NCI-H2081 (cell line): ENCODE measurements around the gene NSRP1.
"Not testable (repeated sequence)": the region's sequence is repeated elsewhere in the genome, so short reads cannot be mapped to it uniquely, and the experiment has no call there.

Source experiments
- DNase-seq, 2 experiments: peaks; one replicate each; lab custom pipeline; 2025; lab: John Stamatoyannopoulos, UW

The NSRP1 gene

GRCh38 chr17:30118635-30119034, 2.0 kb downstream of the NSRP1 start:
- not testable (repeated sequence) for DNase-seq

DNA sequence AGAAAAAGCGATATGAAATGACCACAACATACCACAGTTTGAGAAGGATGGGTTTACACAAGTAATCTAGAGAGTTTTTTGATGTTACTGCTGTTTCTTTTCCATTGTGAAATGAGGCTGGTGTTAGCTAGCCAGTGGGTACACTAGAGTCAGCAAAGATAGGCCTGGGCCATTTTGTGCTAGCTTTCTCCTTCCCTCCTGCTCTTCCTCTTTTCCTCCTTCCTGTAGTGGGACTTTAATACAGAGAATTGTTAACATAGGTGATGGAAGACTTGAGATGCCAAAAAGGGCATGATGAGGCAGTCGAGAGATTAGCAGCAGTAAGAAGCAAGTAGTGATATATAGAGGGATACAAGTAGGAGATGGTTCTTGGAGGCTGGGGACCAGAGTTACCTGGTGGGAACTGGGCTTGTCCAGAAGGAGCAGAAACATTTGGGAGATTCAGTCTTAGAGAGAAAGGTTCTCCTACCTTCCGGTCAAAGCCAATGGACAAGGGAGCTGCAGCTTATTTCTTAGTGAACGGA, 7.7 kb downstream of the NSRP1 start:
- DNase-seq, result no peak

DNA sequence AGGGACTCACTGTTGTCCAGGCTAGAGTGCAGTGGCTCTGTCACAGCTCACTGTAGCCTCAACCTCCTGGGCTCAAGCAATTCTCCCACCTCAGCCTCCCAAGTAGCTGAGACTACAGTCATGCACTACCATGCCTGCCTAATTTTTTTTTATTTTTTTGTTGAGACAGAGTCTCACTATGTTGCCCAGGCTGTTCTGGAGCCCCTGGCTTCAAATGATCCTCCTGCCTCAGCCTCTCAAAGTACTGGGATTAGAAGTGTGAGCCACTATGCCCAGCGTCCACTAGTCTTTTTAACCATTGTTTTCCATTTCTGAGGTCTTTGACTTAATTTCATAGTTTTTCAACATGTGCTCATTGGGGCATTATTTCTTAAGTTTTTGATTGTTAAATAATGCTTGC, 13.5 kb downstream of the NSRP1 start:
- DNase-seq, result no peak

DNA sequence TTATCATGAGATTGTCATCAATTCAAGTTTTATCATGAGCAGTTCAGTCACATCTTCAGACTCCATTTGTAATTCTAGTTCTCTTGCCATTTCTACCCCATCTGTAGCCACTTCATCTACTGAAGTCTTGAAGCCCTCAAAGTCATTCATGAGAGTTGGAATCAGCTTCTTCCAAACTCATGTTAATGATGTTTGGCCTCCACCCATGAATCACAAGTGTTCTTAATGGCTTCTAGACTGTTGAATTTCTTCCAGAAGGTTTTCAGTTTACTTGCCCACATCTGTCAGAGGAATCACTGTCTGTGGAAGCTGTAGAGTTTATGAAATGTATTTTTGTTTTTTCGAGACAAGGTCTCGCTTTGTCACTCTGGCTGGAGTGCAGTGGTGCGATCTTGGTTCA, 16.0 kb downstream of the NSRP1 start:
- DNase-seq, result no peak

- no peak for DNase-seq
These were observed 16.6 kb downstream of the NSRP1 start for GRCh38 chr17:30133197-30133596.

DNA sequence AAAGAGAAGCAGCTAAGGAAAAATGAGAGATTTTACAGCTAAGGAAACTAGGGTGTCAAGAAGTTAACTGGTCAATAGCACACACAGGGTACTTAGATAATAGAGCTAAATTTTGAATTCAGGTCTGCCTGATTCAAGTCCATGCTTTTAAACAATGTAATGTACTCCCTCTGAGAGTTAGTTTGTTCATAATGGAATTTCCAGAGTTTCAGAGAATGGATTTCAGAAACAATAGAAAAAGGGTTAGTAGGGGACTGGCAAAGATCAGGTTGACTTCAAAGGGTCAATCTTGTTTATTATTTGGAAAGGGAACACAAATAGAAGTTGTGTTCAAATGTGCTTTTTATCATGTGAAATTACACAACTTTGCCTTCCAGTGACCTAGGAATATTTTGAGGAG, 17.9 kb downstream of the NSRP1 start:
- DNase-seq, result no peak

DNA sequence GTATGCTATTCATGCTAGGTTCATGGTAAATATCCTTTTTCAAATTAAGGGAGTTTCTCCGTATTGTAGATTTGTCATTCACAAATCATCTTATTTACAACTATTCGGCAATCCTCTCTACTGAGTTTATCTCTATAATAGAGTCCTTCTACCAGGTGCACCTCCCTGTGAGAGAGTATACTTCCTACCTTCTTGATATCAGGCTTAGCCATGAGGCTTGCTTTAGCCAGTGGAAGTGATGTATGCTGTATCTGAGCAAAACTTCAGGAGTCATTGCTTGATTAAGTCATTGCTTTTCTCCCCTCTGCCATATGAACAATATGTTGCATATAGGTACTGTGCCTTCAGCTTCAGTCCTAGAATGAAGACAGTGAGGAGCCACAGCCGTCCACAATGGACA, 20.5 kb downstream of the NSRP1 start:
- no peak for DNase-seq

- DNase-seq, result not testable (repeated sequence)
These were observed 31.2 kb downstream of the NSRP1 start for GRCh38 chr17:30147860-30148259.

DNA sequence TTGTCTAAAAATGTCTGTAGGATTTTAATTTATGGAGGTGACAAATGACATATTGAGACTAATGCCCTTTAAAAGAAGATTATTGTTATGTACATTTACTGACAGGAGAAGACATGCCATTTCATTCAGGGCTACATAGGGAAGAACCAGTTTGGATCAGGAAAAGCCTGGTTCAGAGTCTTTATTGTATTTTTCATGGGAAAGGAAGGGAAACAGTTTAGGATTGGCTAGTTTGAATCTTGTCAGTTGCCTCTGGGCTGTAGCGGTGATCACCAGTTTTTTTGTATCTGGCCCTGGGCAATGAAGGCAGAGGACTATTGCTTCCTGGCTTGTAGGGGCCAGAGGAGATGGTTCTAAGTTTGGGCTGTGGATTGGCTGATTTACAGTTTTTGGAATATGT, 31.8 kb downstream of the NSRP1 start:
- no peak for DNase-seq

DNA sequence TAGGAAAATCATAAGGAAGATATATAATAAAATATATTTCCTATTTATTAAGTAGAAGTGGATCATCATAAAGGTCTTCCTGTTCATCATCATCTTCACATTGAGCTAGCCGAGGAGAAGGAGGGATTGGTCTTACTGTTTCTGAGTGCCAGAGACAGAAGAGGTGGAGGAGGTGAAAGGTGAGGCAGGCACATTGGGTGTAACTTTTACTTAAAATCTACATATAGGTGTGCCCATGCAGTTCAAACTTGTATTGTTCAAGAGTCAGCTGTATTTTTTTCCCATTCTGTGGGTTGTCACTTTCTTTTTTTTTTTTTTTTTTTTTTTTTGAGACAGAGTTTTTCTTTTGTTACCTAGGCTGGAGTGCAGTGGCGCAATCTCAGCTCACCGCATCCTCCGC, 34.9 kb downstream of the NSRP1 start:
- DNase-seq, result no peak

GRCh38 chr17:30153463-30153862, 36.8 kb downstream of the NSRP1 start:
- no peak for DNase-seq

GRCh38 chr17:30155389-30155788, 38.8 kb downstream of the NSRP1 start:
- DNase-seq, result no peak

DNA sequence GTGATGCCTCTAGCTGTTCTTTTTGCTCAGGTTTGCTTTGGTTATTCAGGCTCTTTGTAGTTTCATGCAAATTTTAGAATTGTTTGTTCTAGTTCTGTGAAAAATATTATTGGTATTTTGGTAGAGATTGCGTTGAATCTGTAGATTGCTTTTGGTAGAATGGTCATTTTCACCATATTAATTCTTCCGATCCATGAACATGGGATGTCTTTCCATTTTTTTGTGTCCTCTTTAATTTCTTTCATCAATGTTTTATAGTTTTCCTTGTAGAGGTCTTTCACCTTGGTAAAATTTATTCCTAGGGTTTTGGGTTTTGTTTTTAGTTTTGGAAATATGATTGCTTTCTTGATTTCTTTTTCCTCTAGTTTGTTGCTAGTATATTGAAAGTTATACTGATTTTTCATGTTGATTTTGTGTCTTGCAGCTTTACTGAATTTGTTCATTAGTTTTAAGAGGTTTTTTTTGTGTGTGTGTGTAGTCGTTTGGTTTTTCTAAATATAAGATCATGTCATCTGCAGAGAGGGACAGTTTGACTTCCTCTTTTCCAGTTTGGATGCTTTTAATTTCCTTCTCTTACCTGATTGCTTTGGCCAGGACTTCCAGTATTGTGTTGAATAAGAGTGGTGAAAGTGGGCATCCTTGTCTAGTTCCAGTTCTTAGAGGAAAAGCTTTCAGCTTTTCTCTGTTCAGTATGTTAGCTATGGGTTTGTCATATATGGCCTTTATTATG, 42.4 kb downstream of the NSRP1 start:
- DNase-seq, result no peak

GRCh38 chr17:30160419-30161172, 44.0 kb downstream of the NSRP1 start:
- DNase-seq, result peak in 1 of 2 experiments; percentile 1

DNA sequence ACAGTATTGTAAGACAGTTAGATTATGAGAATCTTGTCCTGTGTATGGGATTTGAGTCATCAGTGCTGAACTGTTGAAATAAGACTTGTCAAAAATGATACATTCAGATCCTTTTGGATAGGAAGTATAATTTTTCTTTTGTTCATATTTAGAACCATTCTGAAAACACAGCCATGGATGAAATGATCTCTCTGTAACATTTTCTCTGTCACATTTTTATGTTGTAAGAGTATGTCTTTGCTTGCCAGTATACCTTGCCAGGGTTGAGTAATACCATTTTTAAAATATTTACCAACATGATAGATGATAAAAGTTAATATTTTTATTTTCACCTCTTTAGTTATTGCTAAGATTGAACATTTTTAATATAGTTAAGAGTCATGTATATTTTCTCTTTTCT, 45.0 kb downstream of the NSRP1 start:
- no peak for DNase-seq

DNA sequence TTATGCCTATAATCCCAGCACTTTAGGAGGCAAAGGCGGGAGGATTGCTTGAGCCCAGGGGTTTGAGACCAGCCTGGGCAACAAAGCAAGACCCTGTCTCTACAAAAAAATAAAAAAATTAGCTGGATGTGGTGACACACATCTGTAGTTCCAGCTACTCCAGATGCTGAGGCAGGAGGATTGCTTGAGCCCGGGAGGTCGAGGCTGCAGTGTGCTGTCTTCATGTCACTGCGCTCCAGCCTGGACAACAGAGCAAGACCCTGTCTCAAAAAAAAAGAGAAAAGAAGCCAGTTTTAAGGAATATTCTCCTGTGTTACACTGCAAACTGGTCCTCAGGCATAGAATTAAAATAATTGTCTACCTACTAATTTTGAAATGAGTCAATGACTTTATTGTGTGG, 47.9 kb downstream of the NSRP1 start:
- no peak for DNase-seq

DNA sequence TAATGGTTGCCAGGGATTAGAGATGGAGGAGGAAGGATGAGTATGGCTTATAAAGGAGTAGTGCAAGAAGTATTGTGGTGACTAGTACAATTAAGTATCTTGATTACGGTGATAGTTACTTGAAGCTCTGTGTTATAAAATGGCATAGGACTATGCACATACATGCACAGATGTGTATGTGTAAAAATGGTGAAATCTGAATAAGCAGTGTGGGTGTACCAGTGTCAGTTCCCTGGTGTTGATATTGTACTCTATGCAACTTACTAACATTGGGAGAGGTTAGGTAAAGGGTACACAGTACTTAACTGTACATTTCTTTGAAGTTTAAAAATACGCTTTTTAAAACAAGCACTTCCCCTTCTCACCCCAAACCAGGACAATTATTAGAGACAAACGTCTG, 48.5 kb downstream of the NSRP1 start:
- DNase-seq, result no peak

- DNase-seq, result no peak
These were observed 49.3 kb downstream of the NSRP1 start for GRCh38 chr17:30165960-30166359.

DNA sequence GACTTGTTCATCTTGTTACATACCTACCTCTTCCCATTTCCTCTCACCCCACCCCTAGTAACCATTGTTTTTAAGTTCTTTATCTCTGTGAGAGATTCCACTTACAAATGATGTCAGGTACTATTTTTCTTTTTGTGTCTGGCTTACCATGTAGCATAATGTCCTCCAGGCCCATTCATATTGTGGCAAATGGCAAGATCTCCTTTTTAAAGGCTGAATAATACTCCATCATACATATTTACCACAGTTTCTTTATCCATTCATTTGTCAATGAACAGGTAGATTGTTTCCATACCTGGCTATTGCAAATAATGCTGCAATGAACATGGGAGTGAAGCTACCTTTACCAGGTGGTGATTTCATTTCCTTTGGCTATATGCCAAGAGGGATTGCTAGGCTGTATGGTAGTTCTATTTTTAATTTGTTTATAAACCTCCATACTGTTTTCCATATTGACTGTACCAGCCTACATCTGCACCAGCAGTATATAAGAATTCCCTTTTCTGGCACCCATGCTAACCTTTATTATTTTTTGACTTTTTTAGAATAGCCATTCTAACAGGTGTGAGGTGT, 53.9 kb downstream of the NSRP1 start:
- DNase-seq, result peak in 1 of 2 experiments; percentile 35

DNA sequence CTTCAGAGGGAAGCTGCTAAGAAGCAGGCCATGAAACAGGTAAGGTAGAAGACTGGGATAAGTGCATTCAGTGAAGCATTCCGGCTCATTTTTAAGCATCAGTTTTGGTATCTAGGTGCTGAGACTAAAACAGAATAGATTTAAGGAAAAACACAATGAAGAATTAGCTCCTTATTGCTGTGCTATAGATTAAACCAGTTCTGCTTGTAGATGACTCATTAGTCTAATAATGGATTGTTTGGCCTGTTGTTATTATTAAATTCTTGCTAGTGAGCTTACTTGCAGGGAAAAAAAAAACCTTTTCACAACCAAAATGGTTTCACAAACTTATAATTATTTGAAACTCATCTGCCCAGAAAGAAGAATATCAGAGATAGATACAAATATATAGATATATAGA, 55.9 kb downstream of the NSRP1 start:
- no peak for DNase-seq

- no peak for DNase-seq
These were observed 57.0 kb downstream of the NSRP1 start for GRCh38 chr17:30173649-30174048.

GRCh38 chr17:30174556-30174955, 57.9 kb downstream of the NSRP1 start:
- DNase-seq, result no peak

DNA sequence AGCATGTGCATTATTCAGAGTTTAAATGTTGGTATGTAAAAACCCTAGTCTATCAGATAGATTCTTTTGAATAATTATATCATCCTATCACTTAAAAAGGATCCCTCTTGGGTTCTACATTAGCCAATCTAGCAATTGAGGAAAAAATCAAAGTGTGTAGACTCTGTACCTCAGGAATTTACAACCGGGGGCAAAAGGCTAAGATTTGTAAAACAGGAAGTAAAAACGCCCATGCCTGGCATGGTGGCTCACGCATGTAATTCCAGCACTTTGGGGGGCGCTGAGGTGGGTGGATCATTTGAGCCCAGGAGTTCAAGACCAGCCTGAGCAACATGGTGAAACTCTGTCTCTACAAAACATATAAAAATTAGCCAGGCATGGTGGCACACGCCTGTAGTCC, 60.2 kb downstream of the NSRP1 start:
- no peak for DNase-seq
